ENCODE measurements around the gene PUSL1.
A peak's percentile ranks its signal among the peaks of the same experiment; 100 is the strongest.

Gene PUSL1

DNA sequence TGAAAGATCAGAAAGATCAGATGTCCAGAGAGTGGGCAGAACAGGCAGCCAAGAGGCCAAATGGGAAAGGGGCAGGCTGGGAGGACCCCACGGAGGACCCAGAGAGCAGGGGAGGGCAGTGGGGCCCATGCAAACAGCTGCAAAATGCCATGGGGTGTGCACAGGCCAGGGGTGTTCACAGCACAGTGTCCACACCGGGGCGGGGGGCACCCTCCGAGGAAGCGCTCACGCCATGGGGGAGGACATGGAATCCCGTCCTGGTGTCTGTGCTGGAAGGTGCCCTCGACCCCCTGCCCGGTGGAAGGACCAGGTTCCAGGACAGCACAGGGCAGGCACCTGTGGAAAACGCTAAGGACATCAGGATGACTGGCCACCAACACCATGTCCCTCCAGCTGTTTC, 14.6 kb downstream of the PUSL1 start:
- Histone ChIP-seq H3K27me3 (ENCODE audit: control insufficient read depth, low read length) (no peaks in the 10 kb centered on the region), H3K9me2 (replicated peaks; ENCODE audit: control insufficient read depth, low read length) (no peaks in the 10 kb centered on the region), H4K20me1 (ENCODE audit: control insufficient read depth, insufficient read depth, low read depth, low read length) (peaks cover 18% of the 10 kb centered on the region), H3K4me1 (ENCODE audit: control insufficient read depth, low read length) (peaks cover 26% of the 10 kb centered on the region), H3F3A (ENCODE audit: control insufficient read depth, insufficient read depth) (peaks cover 6% of the 10 kb centered on the region; the same call in 1 of the 2 replicates), H3K36me3 (ENCODE audit: control insufficient read depth, low read length) (peaks cover 48% of the 10 kb centered on the region), H3K9me3 (ENCODE audit: control insufficient read depth, insufficient read depth, low read length) (no peaks in the 10 kb centered on the region), H3K27ac (ENCODE audit: low read depth, low read length) (no peak overlapping the region), H3K4me2 (ENCODE audit: low read length) (peak overlapping the region; percentile 70), H3K4me3 (ENCODE audit: low read length) (peak overlapping the region; percentile 62), H3K79me2 (ENCODE audit: control insufficient read depth, low read length) (peaks cover 67% of the 10 kb centered on the region)
- TF ChIP-seq EZH2phosphoT487 (IDR thresholded peaks at IDR 0.05; ENCODE audit: borderline replicate concordance, low read length): no peak
- TF ChIP-seq, protein P1, sequence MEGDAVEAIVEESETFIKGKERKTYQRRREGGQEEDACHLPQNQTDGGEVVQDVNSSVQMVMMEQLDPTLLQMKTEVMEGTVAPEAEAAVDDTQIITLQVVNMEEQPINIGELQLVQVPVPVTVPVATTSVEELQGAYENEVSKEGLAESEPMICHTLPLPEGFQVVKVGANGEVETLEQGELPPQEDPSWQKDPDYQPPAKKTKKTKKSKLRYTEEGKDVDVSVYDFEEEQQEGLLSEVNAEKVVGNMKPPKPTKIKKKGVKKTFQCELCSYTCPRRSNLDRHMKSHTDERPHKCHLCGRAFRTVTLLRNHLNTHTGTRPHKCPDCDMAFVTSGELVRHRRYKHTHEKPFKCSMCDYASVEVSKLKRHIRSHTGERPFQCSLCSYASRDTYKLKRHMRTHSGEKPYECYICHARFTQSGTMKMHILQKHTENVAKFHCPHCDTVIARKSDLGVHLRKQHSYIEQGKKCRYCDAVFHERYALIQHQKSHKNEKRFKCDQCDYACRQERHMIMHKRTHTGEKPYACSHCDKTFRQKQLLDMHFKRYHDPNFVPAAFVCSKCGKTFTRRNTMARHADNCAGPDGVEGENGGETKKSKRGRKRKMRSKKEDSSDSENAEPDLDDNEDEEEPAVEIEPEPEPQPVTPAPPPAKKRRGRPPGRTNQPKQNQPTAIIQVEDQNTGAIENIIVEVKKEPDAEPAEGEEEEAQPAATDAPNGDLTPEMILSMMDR (IDR thresholded peaks at IDR 0.05; ENCODE audit: low read depth, low read length, poor library complexity, severe bottlenecking): no peak

DNA sequence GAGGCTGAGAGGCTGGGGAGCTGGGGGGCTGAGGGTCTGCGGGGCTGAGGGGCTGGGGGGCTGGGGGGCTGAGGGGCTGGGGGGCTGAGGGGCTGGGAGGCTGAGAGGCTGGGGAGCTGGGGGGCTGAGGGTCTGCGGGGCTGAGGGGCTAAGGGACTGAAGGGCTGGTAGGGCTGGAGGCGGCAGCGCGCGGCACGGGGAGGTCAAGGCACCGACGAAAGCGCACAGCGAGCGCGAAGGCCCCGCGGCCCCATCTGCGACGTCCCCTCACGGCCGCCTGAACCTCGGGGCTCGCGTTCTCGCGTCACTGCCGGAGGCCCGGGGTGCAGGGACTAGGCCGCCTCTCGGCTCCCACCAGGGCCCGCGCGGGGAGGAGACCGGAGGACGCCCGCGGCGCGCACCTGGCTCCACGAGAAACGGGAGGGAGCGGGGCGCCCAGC, 15.7 kb downstream of the PUSL1 start:
- Histone ChIP-seq H4K20me1 (ENCODE audit: control insufficient read depth, insufficient read depth, low read depth, low read length) (peaks cover 18% of the 10 kb centered on the region), H3K9me2 (replicated peaks; ENCODE audit: control insufficient read depth, low read length) (no peaks in the 10 kb centered on the region), H3K27ac (ENCODE audit: low read depth, low read length) (peak overlapping the region; percentile 34; the same call in 1 of the 2 replicates)

DNA sequence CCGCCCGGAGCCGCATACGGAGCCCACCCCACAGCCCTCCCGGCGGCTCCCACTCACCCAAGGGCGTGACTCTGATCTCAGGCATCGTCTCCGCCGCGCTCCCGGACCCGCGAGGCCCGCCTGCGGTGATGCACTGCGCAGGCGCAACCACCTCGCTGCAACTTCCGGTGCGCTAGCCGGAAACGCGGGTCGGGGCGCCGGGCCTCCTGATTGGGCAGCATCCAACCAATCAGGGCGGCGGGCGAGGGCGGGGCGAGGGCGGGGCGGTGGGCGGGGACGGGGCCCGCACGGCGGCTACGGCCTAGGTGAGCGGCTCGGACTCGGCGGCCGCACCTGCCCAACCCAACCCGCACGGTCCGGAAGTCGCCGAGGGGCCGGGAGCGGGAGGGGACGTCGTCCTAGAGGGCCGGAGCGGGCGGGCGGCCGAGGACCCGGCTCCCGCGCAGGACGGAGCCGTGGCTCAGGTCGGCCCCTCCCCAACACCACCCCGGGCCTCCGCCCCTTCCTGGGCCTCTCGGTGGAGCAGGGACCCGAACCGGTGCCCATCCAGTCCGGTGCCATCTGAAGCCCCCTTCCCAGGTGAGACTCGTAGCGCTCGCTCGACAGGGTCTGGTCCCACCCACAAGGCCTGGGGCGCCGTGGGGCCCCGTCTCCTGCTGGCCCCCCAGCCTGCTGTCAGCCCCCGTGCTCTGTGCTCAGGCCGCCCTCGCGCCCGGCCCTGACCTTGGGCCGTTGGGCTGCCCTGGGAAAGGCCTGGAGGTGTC, 16.3 kb downstream of the PUSL1 start, which contains the start of the genes CPTP and INTS11:
CPTP (plus strand) TSS at position 279 of the 764 bp plus-strand sequence. CDS start 2,109 bp downstream, outside the sequence.
INTS11 (minus strand) TSS at position 137 of the 764 bp plus-strand sequence; CDS start at position 85, 52 bp downstream.
- Histone ChIP-seq H3K27ac (ENCODE audit: low read depth, low read length) (peak within 1 kb of the TSS; percentile 34), H3K9me2 (replicated peaks; ENCODE audit: control insufficient read depth, low read length) (no peaks in the 10 kb centered on the region), H3K9me3 (ENCODE audit: control insufficient read depth, insufficient read depth, low read length) (peaks cover 4% of the 10 kb centered on the region), H3K4me2 (ENCODE audit: low read length) (peak within 1 kb of the TSS; percentile 88), H3K36me3 (ENCODE audit: control insufficient read depth, low read length) (peaks cover 37% of the 10 kb centered on the region; the same call in 1 of the 2 replicates), H4K20me1 (ENCODE audit: control insufficient read depth, insufficient read depth, low read depth, low read length) (peaks cover 18% of the 10 kb centered on the region), H3K4me1 (ENCODE audit: control insufficient read depth, low read length) (peaks cover 26% of the 10 kb centered on the region), H3K4me3 (ENCODE audit: low read length) (peak within 1 kb of the TSS; percentile 82), H3K27me3 (ENCODE audit: control insufficient read depth, low read length) (no peaks in the 10 kb centered on the region), H3F3A (ENCODE audit: control insufficient read depth, insufficient read depth) (no peaks in the 10 kb centered on the region), H3K79me2 (ENCODE audit: control insufficient read depth, low read length) (peaks cover 61% of the 10 kb centered on the region)
- TF ChIP-seq, protein P1 (IDR thresholded peaks at IDR 0.05; ENCODE audit: low read depth, low read length, poor library complexity, severe bottlenecking): no peak
- no peak for TF ChIP-seq EZH2phosphoT487 (IDR thresholded peaks at IDR 0.05; ENCODE audit: borderline replicate concordance, low read length)

More for the DNA sequence above, 15.7 kb downstream of the PUSL1 start:
- no peaks in the 10 kb centered on the region for H3F3A ChIP-seq (ENCODE audit: control insufficient read depth, insufficient read depth)
- peak overlapping the region; percentile 88 for H3K4me2 ChIP-seq (ENCODE audit: low read length)
- TF ChIP-seq EZH2phosphoT487 (IDR thresholded peaks at IDR 0.05; ENCODE audit: borderline replicate concordance, low read length): no peak
- TF ChIP-seq, protein P1 (IDR thresholded peaks at IDR 0.05; ENCODE audit: low read depth, low read length, poor library complexity, severe bottlenecking): no peak
- H3K27me3 ChIP-seq (ENCODE audit: control insufficient read depth, low read length): no peaks in the 10 kb centered on the region
- H3K79me2 ChIP-seq (ENCODE audit: control insufficient read depth, low read length): peaks cover 67% of the 10 kb centered on the region
- H3K9me3 ChIP-seq (ENCODE audit: control insufficient read depth, insufficient read depth, low read length): no peaks in the 10 kb centered on the region
- H3K4me3 ChIP-seq (ENCODE audit: low read length): peak overlapping the region; percentile 82
- H3K4me1 ChIP-seq (ENCODE audit: control insufficient read depth, low read length): peaks cover 26% of the 10 kb centered on the region
- peaks cover 42% of the 10 kb centered on the region for H3K36me3 ChIP-seq (ENCODE audit: control insufficient read depth, low read length)

Data from DOHH2 (cell line).